DND-41 (cell line): ENCODE data around the gene BMP2K.

Source experiments
- ATAC-seq: fragments of 200-7000 bp; cut with Tn5 transposase; 3 replicates; pipeline ENCODE4 v1.9.1; 2021; ENCODE audit warnings: low read depth; ENCODE audit not compliant: insufficient read depth
- DNase-seq: peaks from one replicate; pipeline ENCODE4 v3.0.0-alpha.2; 2020
- H2AFZ ChIP-seq: 2 replicates; pipeline ENCODE4 v1.6.0; 2012; ENCODE audit warnings: low read depth, low read length
- H3K27ac ChIP-seq: 2 replicates; pipeline ENCODE4 v1.5.1; 2012; ENCODE audit warnings: low read length, inconsistent platforms
- H3K27me3 ChIP-seq: fragments of 200-600 bp; sonication (generic); 2 replicates; pipeline ENCODE4 v1.6.0; 2012; ENCODE audit warnings: low read length, mild to moderate bottlenecking, inconsistent platforms; ENCODE audit not compliant: insufficient read depth, poor library complexity
- H3K36me3 ChIP-seq: 2 replicates; pipeline ENCODE4 v1.5.1; 2012; ENCODE audit warnings: low read length, inconsistent platforms; ENCODE audit not compliant: insufficient read depth
- H3K4me1 ChIP-seq: 2 replicates; pipeline ENCODE4 v1.5.1; 2012; ENCODE audit warnings: mild to moderate bottlenecking, low read length; ENCODE audit not compliant: insufficient read depth
- H3K4me2 ChIP-seq: 2 replicates; pipeline ENCODE4 v1.6.0; 2012; ENCODE audit warnings: mild to moderate bottlenecking, moderate library complexity, low read length, inconsistent platforms; ENCODE audit not compliant: insufficient read depth
- H3K4me3 ChIP-seq, 2 experiments: fragments of 200-600 bp in 1 of 2; shearing (Covaris generic) in 1 of 2; 2 replicates each; pipeline ENCODE4 v1.5.1; 2012 to 2016; ENCODE audit warnings: inconsistent platforms in 2 of 2, low read length in 2 of 2, mild to moderate bottlenecking in 2 of 2, low read depth in 1 of 2, moderate library complexity in 1 of 2
- H3K79me2 ChIP-seq: 2 replicates; pipeline ENCODE4 v1.6.0; 2012; ENCODE audit warnings: low read length, inconsistent platforms; ENCODE audit not compliant: insufficient read depth
- H3K9ac ChIP-seq: 2 replicates; pipeline ENCODE4 v1.6.0; 2012; ENCODE audit warnings: low read depth, mild to moderate bottlenecking, inconsistent platforms, low read length, moderate library complexity
- H3K9me3 ChIP-seq: 2 replicates; pipeline ENCODE4 v1.5.1; 2012; ENCODE audit warnings: low read length, moderate library complexity, mild to moderate bottlenecking, inconsistent platforms; ENCODE audit not compliant: insufficient read depth, severe bottlenecking
- H4K20me1 ChIP-seq: 2 replicates; pipeline ENCODE4 v1.6.0; 2012; ENCODE audit warnings: low read length; ENCODE audit not compliant: insufficient read depth
- CTCF ChIP-seq: IDR thresholded peaks from 2 replicates; pipeline ENCODE4 v1.5.1; 2012; ENCODE audit warnings: borderline replicate concordance, low read length, moderate library complexity, mild to moderate bottlenecking; ENCODE audit not compliant: poor library complexity, severe bottlenecking; ENCODE audit errors: extremely low read depth
- EZH2 ChIP-seq: IDR thresholded peaks from 3 replicates; pipeline ENCODE4 v1.6.1; 2012; ENCODE audit warnings: borderline replicate concordance, low read depth, mild to moderate bottlenecking, moderate library complexity, low read length, inconsistent platforms; ENCODE audit not compliant: severe bottlenecking

The BMP2K gene

GRCh38 chr4:78777576-78777940, 1.4 kb downstream of the BMP2K start:
- TF ChIP-seq EZH2: no peak
- no peak for TF ChIP-seq CTCF
- ATAC-seq: no peak
- Histone ChIP-seq H3K79me2 (peaks cover 61% of the 10 kb centered on the region), H3K27me3 (no peaks in the 10 kb centered on the region), H4K20me1 (no peaks in the 10 kb centered on the region; the same call in 1 of the 2 replicates), H3K9me3 (no peaks in the 10 kb centered on the region), H3K36me3 (no peaks in the 10 kb centered on the region), H3K9ac (peak overlapping the region; percentile 80), H3K4me3 (peak overlapping the region; percentile 70 to 79; a peak in 3 of 4 replicates), H3K4me2 (peak overlapping the region; percentile 67), H2AFZ (no peak overlapping the region), H3K4me1 (peaks cover 35% of the 10 kb centered on the region), H3K27ac (no peak overlapping the region)
- DNase-seq: no peak

DNA sequence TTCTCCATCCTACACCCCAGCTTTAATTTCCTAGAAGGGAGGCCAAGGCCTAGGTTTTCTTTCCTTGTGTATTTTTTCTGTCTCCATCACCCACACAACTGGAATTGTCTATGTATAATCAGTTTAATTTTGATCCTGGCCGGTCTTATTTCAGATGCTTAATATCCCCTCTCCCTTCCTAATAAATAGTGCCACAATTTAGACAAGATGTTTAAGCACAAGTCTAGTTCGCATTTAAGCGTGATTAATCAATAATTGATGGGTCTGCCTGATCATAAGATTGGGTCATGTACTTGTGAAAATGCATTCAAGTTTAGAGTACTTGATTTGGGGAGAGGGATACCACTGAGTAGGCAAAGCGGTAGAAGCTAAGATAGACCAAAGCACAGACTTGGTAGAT, 2.4 kb downstream of the BMP2K start:
- peaks cover 69% of the 10 kb centered on the region for H3K79me2 ChIP-seq
- peaks cover 35% of the 10 kb centered on the region for H3K4me1 ChIP-seq
- H3K36me3 ChIP-seq: no peaks in the 10 kb centered on the region
- H3K9me3 ChIP-seq: no peaks in the 10 kb centered on the region
- peak overlapping the region; percentile 80; the same call in 1 of the 2 replicates for H3K9ac ChIP-seq
- H3K4me2 ChIP-seq: peak overlapping the region; percentile 67
- no peak overlapping the region for H3K27ac ChIP-seq
- H2AFZ ChIP-seq: no peak overlapping the region
- peak overlapping the region in 1 of 2 experiments; percentile 79; a peak in 2 of 4 replicates for H3K4me3 ChIP-seq
- TF ChIP-seq EZH2: no peak
- TF ChIP-seq CTCF: no peak
- DNase-seq (no peak), ATAC-seq (no peak)
- no peaks in the 10 kb centered on the region; the same call in 1 of the 2 replicates for H4K20me1 ChIP-seq
- no peaks in the 10 kb centered on the region for H3K27me3 ChIP-seq

DNA sequence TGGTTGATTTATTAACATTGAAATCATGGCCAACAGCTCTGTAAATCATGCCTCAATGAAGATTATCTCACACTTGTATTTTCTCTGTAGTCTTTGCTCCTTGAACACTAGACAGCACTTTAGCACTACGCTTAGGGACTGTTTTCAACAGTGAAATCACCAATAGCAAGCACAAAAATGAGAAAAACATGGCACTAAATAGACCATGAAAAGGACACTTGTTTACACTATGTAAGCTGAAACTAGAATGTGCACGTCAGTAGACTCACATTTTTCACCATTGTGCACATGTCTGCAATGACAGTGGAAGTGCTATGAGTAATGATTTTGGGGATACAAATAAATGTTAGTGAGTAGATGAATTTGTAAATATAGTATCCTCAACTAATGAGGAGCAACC, 3.1 kb downstream of the BMP2K start:
- Histone ChIP-seq H3K27me3 (no peaks in the 10 kb centered on the region), H4K20me1 (no peaks in the 10 kb centered on the region; the same call in 1 of the 2 replicates), H3K79me2 (peaks cover 76% of the 10 kb centered on the region), H3K36me3 (no peaks in the 10 kb centered on the region), H3K4me2 (peak overlapping the region; percentile 67; the same call in 1 of the 2 replicates), H3K9ac (no peak overlapping the region), H3K4me3 (no peak overlapping the region), H3K4me1 (peaks cover 40% of the 10 kb centered on the region), H2AFZ (no peak overlapping the region), H3K27ac (no peak overlapping the region), H3K9me3 (no peaks in the 10 kb centered on the region)
- ATAC-seq: no peak
- no peak for TF ChIP-seq CTCF
- no peak for TF ChIP-seq EZH2
- no peak for DNase-seq

- H3K79me2 ChIP-seq: peaks cover 83% of the 10 kb centered on the region
- no peak for ATAC-seq
- H3K4me3 ChIP-seq: no peak overlapping the region
Measured at GRCh38 chr4:78780093-78780492, 3.9 kb downstream of the BMP2K start.

More at GRCh38 chr4:78780093-78780492, 3.9 kb downstream of the BMP2K start:
- TF ChIP-seq EZH2: no peak
- no peak for TF ChIP-seq CTCF
- Histone ChIP-seq H3K9ac (no peak overlapping the region), H3K27ac (no peak overlapping the region), H3K4me2 (no peak overlapping the region), H4K20me1 (no peaks in the 10 kb centered on the region; the same call in 1 of the 2 replicates), H2AFZ (no peak overlapping the region), H3K36me3 (no peaks in the 10 kb centered on the region), H3K4me1 (peaks cover 34% of the 10 kb centered on the region), H3K27me3 (no peaks in the 10 kb centered on the region), H3K9me3 (no peaks in the 10 kb centered on the region)
- DNase-seq: no peak
